ENCODE results near the gene OLFML2A.

GRCh38 chr9:124809211-124809610 is 32.3 kb downstream of the OLFML2A start:
- TF ChIP-seq CTCF (IDR thresholded peaks at IDR 0.05) (no peak), POLR2A (IDR thresholded peaks at IDR 0.05; ENCODE audit: low read length) (no peak), EHMT2 (IDR thresholded peaks at IDR 0.05; ENCODE audit: low read depth) (no peak), MAX (IDR thresholded peaks at IDR 0.05) (no peak), SREBF2 (IDR thresholded peaks at IDR 0.05) (no peak), KDM1A (IDR thresholded peaks at IDR 0.05; ENCODE audit: low read depth) (no peak)
- TF ChIP-seq, protein P1, sequence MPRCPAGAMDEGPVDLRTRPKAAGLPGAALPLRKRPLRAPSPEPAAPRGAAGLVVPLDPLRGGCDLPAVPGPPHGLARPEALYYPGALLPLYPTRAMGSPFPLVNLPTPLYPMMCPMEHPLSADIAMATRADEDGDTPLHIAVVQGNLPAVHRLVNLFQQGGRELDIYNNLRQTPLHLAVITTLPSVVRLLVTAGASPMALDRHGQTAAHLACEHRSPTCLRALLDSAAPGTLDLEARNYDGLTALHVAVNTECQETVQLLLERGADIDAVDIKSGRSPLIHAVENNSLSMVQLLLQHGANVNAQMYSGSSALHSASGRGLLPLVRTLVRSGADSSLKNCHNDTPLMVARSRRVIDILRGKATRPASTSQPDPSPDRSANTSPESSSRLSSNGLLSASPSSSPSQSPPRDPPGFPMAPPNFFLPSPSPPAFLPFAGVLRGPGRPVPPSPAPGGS (IDR thresholded peaks at IDR 0.05), result no peak
- TF ChIP-seq, protein P2, sequence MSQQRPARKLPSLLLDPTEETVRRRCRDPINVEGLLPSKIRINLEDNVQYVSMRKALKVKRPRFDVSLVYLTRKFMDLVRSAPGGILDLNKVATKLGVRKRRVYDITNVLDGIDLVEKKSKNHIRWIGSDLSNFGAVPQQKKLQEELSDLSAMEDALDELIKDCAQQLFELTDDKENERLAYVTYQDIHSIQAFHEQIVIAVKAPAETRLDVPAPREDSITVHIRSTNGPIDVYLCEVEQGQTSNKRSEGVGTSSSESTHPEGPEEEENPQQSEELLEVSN (IDR thresholded peaks at IDR 0.05; ENCODE audit: borderline replicate concordance, low read depth), result no peak

Data from A549 (cell line).